H9 (cell line): ENCODE data around the gene BTD. TPM values are rescaled to one million over a fixed set of nuclear protein-coding genes. Genes with fewer than 3 reads are reported as not detected.

Experiments
- DNase-seq: peaks from one replicate; pipeline ENCODE4 v3.0.0-alpha.2; 2017
- H2AFZ ChIP-seq: one replicate; pipeline ENCODE4 v1.6.1; 2013; ENCODE audit warnings: mild to moderate bottlenecking, low read length, control low read depth, moderate library complexity
- H2AK5ac ChIP-seq: 2 replicates; pipeline ENCODE4 v1.6.1; 2013; ENCODE audit warnings: low read length, control low read depth, mixed read lengths; ENCODE audit not compliant: insufficient read length
- H2BK120ac ChIP-seq: one replicate; pipeline ENCODE4 v1.6.1; 2013; ENCODE audit warnings: low read depth, mild to moderate bottlenecking, low read length, control low read depth, inconsistent platforms; ENCODE audit not compliant: poor library complexity, severe bottlenecking
- H2BK12ac ChIP-seq: 2 replicates; pipeline ENCODE4 v1.6.1; 2013; ENCODE audit warnings: low read length, control low read depth, mixed read lengths, low read depth; ENCODE audit not compliant: insufficient read length
- H2BK15ac ChIP-seq: 2 replicates; pipeline ENCODE4 v1.6.1; 2013; ENCODE audit warnings: low read depth, low read length, control low read depth
- H2BK20ac ChIP-seq: one replicate; pipeline ENCODE4 v1.6.1; 2013; ENCODE audit warnings: low read depth, mild to moderate bottlenecking, low read length, control low read depth, inconsistent platforms; ENCODE audit not compliant: poor library complexity, severe bottlenecking
- H2BK5ac ChIP-seq: 2 replicates; pipeline ENCODE4 v1.6.1; 2013; ENCODE audit warnings: low read length, control low read depth, mixed read lengths; ENCODE audit not compliant: insufficient read length
- H3K14ac ChIP-seq: 2 replicates; pipeline ENCODE4 v1.6.1; 2013; ENCODE audit warnings: low read length, control low read depth; ENCODE audit not compliant: insufficient read depth
- H3K18ac ChIP-seq: 2 replicates; pipeline ENCODE4 v1.6.1; 2013; ENCODE audit warnings: low read depth, mild to moderate bottlenecking, mixed read lengths, low read length, control low read depth; ENCODE audit not compliant: insufficient read length
- H3K23ac ChIP-seq: 2 replicates; pipeline ENCODE4 v1.6.1; 2013; ENCODE audit warnings: low read length, control low read depth, mixed read lengths, low read depth; ENCODE audit not compliant: insufficient read length
- H3K23me2 ChIP-seq: 2 replicates; pipeline ENCODE4 v1.6.1; 2013; ENCODE audit warnings: low read depth, mild to moderate bottlenecking, mixed read lengths, low read length, control low read depth; ENCODE audit not compliant: insufficient read length, poor library complexity, severe bottlenecking
- H3K27ac ChIP-seq: 2 replicates; pipeline ENCODE4 v1.5.1; 2013; ENCODE audit warnings: low read length, control low read depth, mixed read lengths, low read depth; ENCODE audit not compliant: insufficient read length
- H3K27me3 ChIP-seq: 2 replicates; pipeline ENCODE4 v1.6.1; 2013; ENCODE audit warnings: low read length, control low read depth, inconsistent platforms; ENCODE audit not compliant: insufficient read depth
- H3K4ac ChIP-seq: 2 replicates; pipeline ENCODE4 v1.6.1; 2013; ENCODE audit warnings: low read depth, mild to moderate bottlenecking, control low read depth, inconsistent platforms, low read length, moderate library complexity
- H3K4me1 ChIP-seq: 2 replicates; pipeline ENCODE4 v1.6.1; 2013; ENCODE audit warnings: low read length, control low read depth, inconsistent platforms; ENCODE audit not compliant: insufficient read depth
- H3K4me2 ChIP-seq: 2 replicates; pipeline ENCODE4 v1.6.1; 2013; ENCODE audit warnings: low read length, control low read depth, mixed read lengths; ENCODE audit not compliant: insufficient read length, insufficient read depth
- H3K56ac ChIP-seq: 2 replicates; pipeline ENCODE4 v1.6.1; 2013; ENCODE audit warnings: low read depth, mild to moderate bottlenecking, mixed read lengths, low read length, control low read depth; ENCODE audit not compliant: insufficient read length
- H3K79me1 ChIP-seq: 2 replicates; pipeline ENCODE4 v1.6.1; 2013; ENCODE audit warnings: low read depth, mild to moderate bottlenecking, moderate library complexity, low read length, control low read depth, inconsistent platforms; ENCODE audit not compliant: insufficient read depth, poor library complexity, severe bottlenecking
- H3K79me2 ChIP-seq: 2 replicates; pipeline ENCODE4 v1.6.1; 2013; ENCODE audit warnings: low read length, control low read depth, inconsistent platforms; ENCODE audit not compliant: insufficient read depth
- H3K9ac ChIP-seq: 2 replicates; pipeline ENCODE4 v1.6.1; 2013; ENCODE audit warnings: low read length, control low read depth, mixed read lengths; ENCODE audit not compliant: insufficient read length; ENCODE audit errors: extremely low read depth
- H3K9me3 ChIP-seq: one replicate; pipeline ENCODE4 v1.6.1; 2013; ENCODE audit warnings: low read depth, low read length, inconsistent platforms; ENCODE audit not compliant: control insufficient read depth
- H3T11ph ChIP-seq: one replicate; pipeline ENCODE4 v1.6.1; 2013; ENCODE audit warnings: mild to moderate bottlenecking, low read length, control low read depth, inconsistent platforms
- H4K20me1 ChIP-seq: one replicate; pipeline ENCODE4 v1.6.1; 2013; ENCODE audit not compliant: control insufficient read depth, insufficient read length, insufficient read depth
- H4K5ac ChIP-seq: 2 replicates; pipeline ENCODE4 v1.6.1; 2013; ENCODE audit warnings: low read depth, mild to moderate bottlenecking, mixed read lengths, low read length, control low read depth; ENCODE audit not compliant: insufficient read length
- H4K8ac ChIP-seq: replicated peaks from 2 replicates; pipeline ENCODE4 v1.6.1; 2013; ENCODE audit warnings: low read length, control low read depth, mixed read lengths, low read depth; ENCODE audit not compliant: insufficient read length
- H4K91ac ChIP-seq: 2 replicates; pipeline ENCODE4 v1.6.1; 2013; ENCODE audit warnings: low read depth, mild to moderate bottlenecking, moderate library complexity, mixed read lengths, low read length, control low read depth; ENCODE audit not compliant: insufficient read length
- H3K27ac Mint-ChIP-seq, 3 experiments: 2 replicates in 2 of 3; 3 replicates in 1 of 3; pipeline ENCODE4 v1.8.0; 2020 to 2021; ENCODE audit warnings: mixed read lengths in 3 of 3, mild to moderate bottlenecking in 1 of 3, moderate library complexity in 1 of 3
- H3K27me3 Mint-ChIP-seq: 2 replicates; pipeline ENCODE4 v1.8.0; 2021; ENCODE audit warnings: low read depth, mild to moderate bottlenecking, moderate library complexity, mixed read lengths
- H3K36me3 Mint-ChIP-seq, 3 experiments: 2 replicates in 2 of 3; 3 replicates in 1 of 3; pipeline ENCODE4 v1.8.0; 2020 to 2021; ENCODE audit warnings: low read depth in 3 of 3, mixed read lengths in 3 of 3; ENCODE audit not compliant: insufficient read depth in 1 of 3
- H3K4me1 Mint-ChIP-seq, 2 experiments: 2 replicates each; pipeline ENCODE4 v1.8.0; 2020; ENCODE audit warnings: mixed read lengths in 2 of 2
- H3K4me3 Mint-ChIP-seq, 2 experiments: 2 replicates in 1 of 2; 3 replicates in 1 of 2; pipeline ENCODE4 v1.8.0; 2020 to 2021; ENCODE audit warnings: mild to moderate bottlenecking in 2 of 2, mixed read lengths in 2 of 2, moderate library complexity in 1 of 2
- H3K9me3 Mint-ChIP-seq, 2 experiments: 2 replicates in 1 of 2; 3 replicates in 1 of 2; pipeline ENCODE4 v1.8.0; 2020; ENCODE audit warnings: mild to moderate bottlenecking in 2 of 2, mixed read lengths in 2 of 2, moderate library complexity in 1 of 2
- total RNA-seq: library from RNA; stranded (reverse); gene quantifications from 2 replicates; pipeline ENCODE4 v1.2.1, GENCODE V29; 2021
- TF ChIP-seq, protein P1 (sequence below): fragments of 200-600 bp; sonication (generic); conservative IDR thresholded peaks from 3 replicates; pipeline ENCODE4 v1.8.0; 2021; ENCODE audit warnings: antibody characterized with exemption, mild to moderate bottlenecking

BTD gene
- total RNA-seq, 1 experiment from 2014 or later, result 21.5 TPM

DNA sequence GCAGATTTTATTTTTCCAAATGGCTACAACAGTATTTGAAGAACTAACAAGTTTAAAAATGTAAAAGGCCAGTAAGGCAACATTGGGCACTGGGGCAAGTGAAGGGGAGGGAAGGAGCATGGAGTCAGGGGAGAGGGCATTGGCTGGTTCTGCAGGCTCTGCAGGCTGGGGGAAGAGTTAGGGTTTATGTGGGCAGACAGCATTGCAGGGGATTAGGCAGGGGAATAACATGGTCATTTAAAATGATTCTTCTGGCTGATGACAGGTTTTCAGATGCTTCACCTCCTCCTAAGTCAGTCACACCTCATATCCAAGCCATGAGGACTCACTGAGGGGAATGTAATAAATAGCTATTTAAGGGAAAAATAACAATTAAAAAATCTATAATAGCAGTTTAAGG, 52.6 kb downstream of the BTD start:
- H2BK120ac ChIP-seq, result no peak overlapping the region
- no peak overlapping the region for H3K4ac ChIP-seq
- peaks cover 9 to 13% (median 11%) of the 10 kb centered on the region in 3 experiments for H3K36me3 Mint-ChIP-seq
- H2AK5ac ChIP-seq, result no peak overlapping the region
- H3K27ac Mint-ChIP-seq, result no peak overlapping the region; a peak in 2 of 7 replicates
- no peak overlapping the region for H3K9ac ChIP-seq
- DNase-seq, result no peak
- peaks cover 12 to 25% of the 10 kb centered on the region in 2 experiments for H3K9me3 Mint-ChIP-seq
- no peak overlapping the region for H3K23ac ChIP-seq
- H3K4me2 ChIP-seq, result no peak overlapping the region
- H2BK15ac ChIP-seq, result no peak overlapping the region
- H3K23me2 ChIP-seq, result no peaks in the 10 kb centered on the region
- no peak overlapping the region for H3K4me3 Mint-ChIP-seq
- no peak overlapping the region for H3T11ph ChIP-seq
- no peak overlapping the region for H2AFZ ChIP-seq
- H2BK20ac ChIP-seq, result no peak overlapping the region
- H2BK5ac ChIP-seq, result no peak overlapping the region
- TF ChIP-seq, protein P1, sequence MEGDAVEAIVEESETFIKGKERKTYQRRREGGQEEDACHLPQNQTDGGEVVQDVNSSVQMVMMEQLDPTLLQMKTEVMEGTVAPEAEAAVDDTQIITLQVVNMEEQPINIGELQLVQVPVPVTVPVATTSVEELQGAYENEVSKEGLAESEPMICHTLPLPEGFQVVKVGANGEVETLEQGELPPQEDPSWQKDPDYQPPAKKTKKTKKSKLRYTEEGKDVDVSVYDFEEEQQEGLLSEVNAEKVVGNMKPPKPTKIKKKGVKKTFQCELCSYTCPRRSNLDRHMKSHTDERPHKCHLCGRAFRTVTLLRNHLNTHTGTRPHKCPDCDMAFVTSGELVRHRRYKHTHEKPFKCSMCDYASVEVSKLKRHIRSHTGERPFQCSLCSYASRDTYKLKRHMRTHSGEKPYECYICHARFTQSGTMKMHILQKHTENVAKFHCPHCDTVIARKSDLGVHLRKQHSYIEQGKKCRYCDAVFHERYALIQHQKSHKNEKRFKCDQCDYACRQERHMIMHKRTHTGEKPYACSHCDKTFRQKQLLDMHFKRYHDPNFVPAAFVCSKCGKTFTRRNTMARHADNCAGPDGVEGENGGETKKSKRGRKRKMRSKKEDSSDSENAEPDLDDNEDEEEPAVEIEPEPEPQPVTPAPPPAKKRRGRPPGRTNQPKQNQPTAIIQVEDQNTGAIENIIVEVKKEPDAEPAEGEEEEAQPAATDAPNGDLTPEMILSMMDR, result no peak
- H3K27ac ChIP-seq, result no peak overlapping the region
- peaks cover 15% of the 10 kb centered on the region in 2 experiments for H3K4me1 Mint-ChIP-seq
- H4K91ac ChIP-seq, result no peak overlapping the region
- H3K79me1 ChIP-seq, result no peaks in the 10 kb centered on the region
- no peaks in the 10 kb centered on the region for H3K79me2 ChIP-seq
- no peak overlapping the region for H4K5ac ChIP-seq
- no peaks in the 10 kb centered on the region for H3K27me3 ChIP-seq
- no peak overlapping the region for H3K56ac ChIP-seq
- no peak overlapping the region for H3K18ac ChIP-seq
- H4K20me1 ChIP-seq, result no peaks in the 10 kb centered on the region
- no peaks in the 10 kb centered on the region for H3K4me1 ChIP-seq
- no peak overlapping the region for H3K14ac ChIP-seq
- no peaks in the 10 kb centered on the region for H3K27me3 Mint-ChIP-seq
- H4K8ac ChIP-seq, result no peak overlapping the region
- no peak overlapping the region for H2BK12ac ChIP-seq
- H3K9me3 ChIP-seq, result no peaks in the 10 kb centered on the region
